ENCODE measurements around the gene LMF2. TPM values are rescaled to one million over a fixed set of nuclear protein-coding genes. Genes with fewer than 3 reads are reported as not detected.

LMF2 gene
- total RNA-seq, 4 donors from 2014 or later: 50.8 to 54.9 (median 51.7) TPM

DNA sequence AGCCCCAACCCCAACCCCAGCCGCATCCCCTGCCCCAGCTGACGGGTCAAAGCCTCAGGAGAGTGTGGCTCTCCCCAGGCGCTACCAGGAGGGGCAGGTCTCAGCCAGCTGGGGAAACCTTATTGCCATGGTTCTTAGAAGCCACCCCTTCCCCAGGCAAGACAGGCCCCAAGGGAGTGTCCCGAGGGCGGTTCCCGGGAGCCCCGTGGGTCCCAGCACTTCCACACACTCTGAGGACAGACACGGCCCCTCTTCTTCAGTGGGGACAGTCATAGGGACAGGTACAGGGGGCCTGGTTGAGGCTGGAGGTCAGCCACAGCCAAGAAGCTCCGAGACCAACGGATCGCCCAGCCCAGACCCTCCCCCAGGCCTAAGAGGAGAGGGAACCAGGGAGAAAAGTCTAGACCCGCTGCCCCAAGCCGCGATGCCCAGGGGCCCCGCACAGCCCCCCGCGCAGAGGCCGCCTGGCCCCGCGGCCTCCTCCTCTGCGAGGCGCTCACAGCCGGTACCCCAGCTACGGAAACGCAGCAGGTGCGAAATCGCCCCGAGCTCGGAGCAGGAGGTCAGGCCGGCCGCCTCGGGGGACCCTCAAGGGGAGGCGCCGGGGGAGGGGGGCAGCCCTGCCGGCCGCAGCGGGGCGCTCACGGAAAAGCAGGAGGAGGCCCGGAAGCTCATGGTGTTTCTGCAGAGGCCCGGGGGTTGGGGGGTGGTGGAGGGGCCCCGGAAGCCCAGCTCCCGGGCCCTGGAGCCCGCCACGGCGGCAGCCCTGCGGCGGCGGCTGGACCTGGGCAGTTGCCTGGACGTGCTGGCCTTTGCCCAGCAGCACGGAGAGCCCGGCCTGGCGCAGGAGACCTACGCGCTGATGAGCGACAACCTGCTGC is 40.8 kb upstream of the LMF2 start:
- ATAC-seq (ENCODE audit: low FRiP score) (no peak), DNase-seq (ENCODE audit: low spot score) (no peak)
- no peak for TF ChIP-seq CTCF (IDR thresholded peaks at IDR 0.05)

DNA sequence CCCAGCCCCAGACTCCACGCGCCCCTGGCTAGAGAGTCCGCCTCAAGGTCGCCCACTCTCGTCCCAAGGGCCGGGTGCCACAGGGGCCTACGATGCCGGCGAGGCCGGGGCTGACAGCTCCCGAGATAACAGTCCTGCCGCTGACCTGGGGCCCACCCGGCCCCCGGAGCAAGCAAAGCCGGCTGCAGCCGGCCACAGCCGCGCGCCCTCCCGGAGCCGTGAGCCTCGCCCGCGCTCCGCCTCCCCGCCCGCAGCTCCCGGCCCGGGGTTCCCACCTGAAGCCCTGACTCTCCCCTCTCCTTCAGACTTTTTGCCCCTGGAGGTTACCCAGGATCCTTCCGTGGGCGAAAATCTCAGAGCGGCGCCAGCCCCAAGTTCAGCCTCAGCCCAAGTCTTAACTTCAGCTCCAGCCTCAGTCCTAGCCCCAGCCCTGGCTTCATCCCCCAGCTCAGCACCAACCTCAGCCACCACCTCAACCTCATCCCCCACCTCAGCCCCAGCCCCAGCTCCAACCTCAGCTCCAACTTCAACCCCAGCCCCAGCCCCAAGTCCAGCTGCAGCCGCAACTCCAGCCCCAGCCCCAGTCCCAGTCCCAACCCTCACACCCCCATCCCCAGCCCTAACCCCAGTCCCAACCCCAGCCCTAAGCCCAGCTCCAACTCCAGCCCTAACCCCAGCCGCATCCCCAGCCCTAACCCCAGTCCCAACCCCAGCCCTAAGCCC is 39.9 kb upstream of the LMF2 start:
- ATAC-seq (ENCODE audit: low FRiP score) (no peak), DNase-seq (ENCODE audit: low spot score) (no peak)
- TF ChIP-seq CTCF (IDR thresholded peaks at IDR 0.05): no peak

DNA sequence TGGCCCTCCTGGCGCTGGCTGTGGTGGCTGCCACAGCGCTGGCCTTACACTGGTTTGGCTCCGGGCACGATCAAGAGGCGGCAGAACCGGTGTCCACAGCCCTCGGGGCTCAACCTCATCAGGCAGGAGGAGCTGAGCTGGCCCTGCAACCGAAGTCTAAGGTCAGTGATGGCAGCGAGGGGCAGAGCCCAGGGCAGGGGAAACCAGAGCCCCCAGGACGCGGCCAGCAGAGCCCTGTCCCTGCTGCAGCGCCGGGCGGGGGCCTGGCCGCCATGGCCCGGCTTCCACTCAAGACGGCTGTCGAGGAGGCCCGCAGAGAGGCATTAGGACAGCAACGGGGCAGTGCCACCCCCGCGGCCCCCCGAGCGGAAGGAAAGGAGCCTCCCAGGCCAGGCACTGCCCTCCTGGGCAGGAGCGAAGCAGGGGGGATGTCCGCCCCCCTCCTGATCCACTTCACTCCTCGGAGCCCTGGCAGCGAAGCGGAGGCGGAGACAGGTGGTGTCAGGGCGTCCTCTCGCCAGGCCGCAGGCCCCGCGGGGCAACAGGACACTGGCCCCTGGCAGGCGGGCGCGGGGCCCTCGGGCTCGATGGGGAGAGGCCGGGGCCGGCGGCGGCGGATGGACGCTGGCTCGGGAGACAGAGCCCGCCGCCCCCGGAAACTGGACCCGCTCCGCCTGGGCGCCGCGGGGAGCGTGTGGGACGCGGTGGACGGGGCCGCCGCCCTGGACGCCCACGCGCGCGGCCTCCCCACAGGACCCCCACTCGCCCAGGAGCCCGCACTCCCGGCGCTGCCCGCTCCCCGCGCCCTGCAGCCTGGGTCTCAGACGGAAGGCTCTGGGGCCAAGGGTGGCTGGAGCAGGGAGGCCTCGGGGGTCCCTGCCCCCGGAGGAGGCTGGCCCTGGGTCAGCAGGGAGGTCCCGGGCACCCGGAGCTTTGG is 39.1 kb upstream of the LMF2 start:
- DNase-seq (ENCODE audit: low spot score): no peak
- TF ChIP-seq CTCF (IDR thresholded peaks at IDR 0.05): no peak

GRCh38 chr22:50545522-50546325 is 38.2 kb upstream of the LMF2 start, which contains the start of gene KLHDC7B:
KLHDC7B (plus strand) TSS chr22:50545899; CDS start chr22:50546244, 345 bp downstream.
- DNase-seq (ENCODE audit: low spot score): no peak
- no peak for TF ChIP-seq CTCF (IDR thresholded peaks at IDR 0.05)
- no peak for ATAC-seq (ENCODE audit: low FRiP score)

More for the DNA sequence above, 39.1 kb upstream of the LMF2 start:
- ATAC-seq (ENCODE audit: low FRiP score): no peak

DNA sequence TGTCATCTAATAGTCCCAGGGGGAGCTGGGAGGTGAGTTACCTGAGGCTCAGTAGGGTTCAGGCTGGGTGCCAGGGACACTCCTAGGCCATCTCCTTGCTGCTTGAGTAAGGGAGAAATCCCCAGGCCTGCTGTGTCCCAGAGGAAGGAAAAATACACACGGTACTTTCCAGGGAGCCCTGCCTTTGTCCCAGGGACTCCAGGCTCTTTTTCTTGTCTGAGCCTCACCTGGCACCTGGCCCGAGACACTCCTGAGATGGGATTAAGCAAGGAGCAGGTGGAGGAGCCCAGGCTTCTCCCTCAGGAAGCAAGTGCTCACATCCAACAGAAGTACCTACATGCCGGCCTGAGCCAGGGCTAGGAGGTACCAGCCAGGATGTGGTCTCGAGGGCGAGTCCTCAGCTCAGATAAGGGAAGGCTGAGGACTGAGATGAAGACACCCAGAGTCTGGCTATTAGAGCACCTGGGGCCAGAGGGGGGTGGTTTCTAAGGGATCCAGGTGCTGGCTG is 37.3 kb upstream of the LMF2 start:
- no peak for TF ChIP-seq CTCF (IDR thresholded peaks at IDR 0.05)
- DNase-seq (ENCODE audit: low spot score): no peak
- ATAC-seq (ENCODE audit: low FRiP score): no peak

All from omental fat pad (tissue), 4 donors.